ENCODE data around the gene HES3. TPM values are rescaled to one million over a fixed set of nuclear protein-coding genes. Genes with fewer than 3 reads are reported as not detected.
A peak's percentile ranks its signal among the peaks of the same experiment; 100 is the strongest.
"Not testable (repeated sequence)": the region's sequence is repeated elsewhere in the genome, so short reads cannot be mapped to it uniquely, and the experiment has no call there.

Gene HES3
- total RNA-seq, 2 donors from 2014 or later, result not detected

DNA sequence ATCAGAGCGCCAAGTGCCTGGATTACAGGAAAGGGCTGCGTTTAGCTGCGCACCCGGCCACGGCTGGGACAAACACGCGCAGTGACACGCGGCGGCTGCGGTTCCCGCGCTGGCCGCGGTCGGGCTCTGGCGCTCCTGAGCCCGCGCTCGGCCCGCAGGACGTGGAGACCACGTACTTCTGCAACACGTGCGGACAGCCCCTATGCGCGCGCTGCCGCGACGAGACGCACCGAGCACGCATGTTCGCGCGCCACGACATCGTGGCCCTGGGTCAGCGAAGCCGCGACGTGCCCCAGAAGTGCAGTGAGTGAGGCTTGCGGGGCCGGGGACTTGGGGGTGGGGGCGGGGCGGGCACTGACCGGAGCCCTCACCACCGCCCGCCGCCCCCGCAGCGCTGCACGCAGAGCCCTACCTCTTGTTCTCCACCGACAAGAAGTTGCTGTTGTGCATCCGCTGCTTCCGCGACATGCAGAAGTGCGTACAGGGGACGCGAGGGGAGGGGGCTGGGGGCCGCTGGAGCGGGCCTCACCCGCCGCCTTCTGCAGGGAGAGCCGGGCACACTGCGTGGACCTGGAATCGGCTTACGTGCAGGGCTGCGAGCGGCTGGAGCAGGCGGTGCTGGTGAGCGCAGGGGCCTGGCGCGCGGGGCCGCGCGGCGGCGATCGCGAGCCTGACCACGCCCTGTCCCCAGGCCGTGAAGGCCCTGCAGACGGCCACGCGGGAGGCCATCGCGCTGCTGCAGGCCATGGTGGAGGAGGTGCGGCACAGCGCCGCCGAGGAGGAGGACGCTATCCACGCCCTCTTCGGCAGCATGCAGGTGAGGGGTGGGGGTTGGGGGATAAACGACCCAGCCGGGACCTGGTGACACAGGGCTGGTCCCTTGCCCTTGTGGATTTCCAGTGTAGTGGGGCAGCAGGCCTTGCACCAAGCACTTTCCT, 35.0 kb upstream of the HES3 start:
- Mint-ChIP-seq H3K4me3 (peak overlapping the region; percentile 37 to 69), H3K27me3 (ENCODE audit: low read depth) (peaks cover 17% of the 10 kb centered on the region)

DNA sequence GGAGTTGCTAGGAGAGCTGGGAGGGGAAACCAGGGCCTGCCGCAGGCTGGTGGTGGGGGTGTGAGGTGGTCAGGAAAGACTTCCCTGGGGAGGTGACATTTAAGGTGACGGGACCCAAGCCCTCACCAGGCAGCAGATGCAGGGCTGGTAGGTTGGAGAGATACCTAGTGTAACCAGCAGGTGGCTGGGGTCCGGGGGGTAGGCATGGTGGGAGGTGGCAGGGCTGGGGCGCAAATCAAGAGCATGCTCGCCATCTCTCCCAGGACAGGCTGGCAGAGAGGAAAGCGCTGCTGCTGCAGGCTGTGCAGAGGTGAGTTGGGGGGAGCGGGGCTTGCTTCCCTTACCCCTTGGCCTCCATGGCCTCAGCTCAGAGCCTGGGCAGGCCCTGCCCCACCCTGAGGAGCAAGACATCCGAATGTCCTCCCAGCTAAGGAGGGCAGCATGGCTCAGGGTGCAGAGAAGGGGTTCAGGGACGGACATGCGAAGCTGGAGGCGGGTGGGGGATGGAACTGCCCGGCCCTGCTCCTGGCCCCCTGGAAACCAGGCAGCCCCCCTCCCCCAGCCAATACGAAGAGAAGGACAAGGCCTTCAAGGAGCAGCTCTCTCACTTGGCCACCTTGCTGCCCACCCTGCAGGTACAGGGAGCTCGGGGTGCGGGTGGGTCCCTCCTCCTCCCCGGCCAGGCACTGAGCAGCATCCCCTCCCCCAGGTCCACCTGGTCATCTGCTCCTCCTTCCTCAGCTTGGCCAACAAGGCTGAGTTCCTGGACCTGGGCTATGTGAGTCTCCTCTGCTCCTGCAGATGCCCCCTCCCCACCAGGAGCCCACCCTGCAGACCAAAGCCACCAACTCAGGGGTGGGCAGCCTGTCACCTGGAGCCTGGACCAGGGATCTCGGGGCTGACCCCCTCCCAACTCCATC, 34.1 kb upstream of the HES3 start:
- Mint-ChIP-seq H3K4me3 (peak overlapping the region in 1 of 2 donors; percentile 69), H3K36me3 (ENCODE audit: insufficient read depth in 2 of 2) (no peaks in the 10 kb centered on the region), H3K9me3 (no peaks in the 10 kb centered on the region), H3K4me1 (ENCODE audit: low read depth) (peaks cover 5% of the 10 kb centered on the region), H3K27me3 (ENCODE audit: low read depth) (peaks cover 17% of the 10 kb centered on the region), H3K27ac (no peak overlapping the region)
- DNase-seq (peak; percentile 32 to 50), ATAC-seq (replicated peaks in 1 of 2) (no peak)

More for the DNA sequence above, 35.0 kb upstream of the HES3 start:
- H3K4me1 Mint-ChIP-seq (ENCODE audit: low read depth), result peaks cover 5% of the 10 kb centered on the region
- H3K27ac Mint-ChIP-seq, result no peak overlapping the region
- peak; percentile 39 to 53 for DNase-seq
- H3K9me3 Mint-ChIP-seq, result no peaks in the 10 kb centered on the region
- H3K36me3 Mint-ChIP-seq (ENCODE audit: insufficient read depth in 2 of 2), result no peaks in the 10 kb centered on the region
- ATAC-seq (replicated peaks in 1 of 2), result peak; percentile 45 to 50

DNA sequence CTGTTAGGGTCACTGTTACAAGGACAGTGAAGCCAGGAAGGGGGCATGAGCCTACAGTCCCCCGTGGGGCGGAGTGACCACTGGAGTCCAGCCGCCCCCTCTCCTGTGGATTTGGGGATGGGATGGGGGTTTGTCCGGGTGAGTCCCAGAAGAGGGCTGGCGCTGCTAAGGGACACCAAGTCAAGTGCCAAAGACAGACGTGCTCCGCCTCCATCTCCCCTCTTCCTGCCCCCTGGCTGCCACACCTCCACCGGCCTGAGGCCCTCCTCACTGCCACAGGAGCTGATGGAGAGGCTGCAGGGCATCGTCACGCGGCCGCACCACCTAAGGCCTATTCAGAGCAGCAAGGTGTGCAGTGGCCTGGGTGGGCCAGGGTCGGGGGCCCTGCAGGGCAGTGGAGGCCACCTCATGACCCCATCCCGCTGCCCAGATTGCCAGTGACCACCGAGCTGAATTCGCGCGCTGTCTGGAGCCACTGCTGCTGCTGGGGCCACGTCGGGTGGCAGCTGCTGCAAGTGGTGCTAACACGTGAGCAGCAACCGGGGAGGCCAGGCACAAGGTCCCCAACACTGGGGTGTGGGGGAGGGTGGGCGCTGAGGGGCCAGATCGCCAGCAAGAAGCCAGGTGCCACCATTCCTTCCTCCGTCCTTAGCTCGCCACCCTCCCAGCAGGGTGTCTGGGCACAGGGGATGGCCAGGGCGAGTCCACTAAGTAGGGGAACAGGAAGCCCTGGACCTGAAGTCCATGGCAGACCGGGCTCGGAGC, 33.2 kb upstream of the HES3 start:
- no peak overlapping the region for H3K4me3 Mint-ChIP-seq
- H3K9me3 Mint-ChIP-seq, result no peaks in the 10 kb centered on the region
- no peaks in the 10 kb centered on the region for H3K36me3 Mint-ChIP-seq (ENCODE audit: insufficient read depth in 2 of 2)

DNA sequence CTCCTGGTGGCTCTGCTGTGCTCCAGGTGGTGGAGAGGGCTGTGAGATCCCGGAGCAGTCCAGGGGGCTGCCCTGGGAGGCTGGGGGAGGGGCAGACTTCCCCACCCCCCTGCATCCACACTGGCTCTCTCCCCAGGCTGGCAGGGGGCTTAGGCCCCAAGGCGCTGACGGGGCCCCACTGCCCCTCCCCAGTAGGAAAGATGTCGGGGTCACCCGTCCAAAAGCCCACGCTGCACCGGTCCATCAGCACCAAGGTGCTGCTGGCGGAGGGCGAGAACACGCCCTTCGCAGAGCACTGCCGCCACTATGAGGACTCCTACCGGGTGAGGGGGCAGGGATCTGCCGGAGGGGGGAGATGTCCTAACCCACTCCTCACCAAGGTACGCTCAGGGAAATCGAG, 32.2 kb upstream of the HES3 start:
- no peak for DNase-seq
- Mint-ChIP-seq H3K27ac (no peak overlapping the region), H3K4me3 (no peak overlapping the region)

More for the DNA sequence above, 33.2 kb upstream of the HES3 start:
- Mint-ChIP-seq H3K27ac (no peak overlapping the region), H3K4me1 (ENCODE audit: low read depth) (peaks cover 5% of the 10 kb centered on the region), H3K27me3 (ENCODE audit: low read depth) (peaks cover 22% of the 10 kb centered on the region)
- ATAC-seq (replicated peaks in 1 of 2) (no peak), DNase-seq (no peak)

DNA sequence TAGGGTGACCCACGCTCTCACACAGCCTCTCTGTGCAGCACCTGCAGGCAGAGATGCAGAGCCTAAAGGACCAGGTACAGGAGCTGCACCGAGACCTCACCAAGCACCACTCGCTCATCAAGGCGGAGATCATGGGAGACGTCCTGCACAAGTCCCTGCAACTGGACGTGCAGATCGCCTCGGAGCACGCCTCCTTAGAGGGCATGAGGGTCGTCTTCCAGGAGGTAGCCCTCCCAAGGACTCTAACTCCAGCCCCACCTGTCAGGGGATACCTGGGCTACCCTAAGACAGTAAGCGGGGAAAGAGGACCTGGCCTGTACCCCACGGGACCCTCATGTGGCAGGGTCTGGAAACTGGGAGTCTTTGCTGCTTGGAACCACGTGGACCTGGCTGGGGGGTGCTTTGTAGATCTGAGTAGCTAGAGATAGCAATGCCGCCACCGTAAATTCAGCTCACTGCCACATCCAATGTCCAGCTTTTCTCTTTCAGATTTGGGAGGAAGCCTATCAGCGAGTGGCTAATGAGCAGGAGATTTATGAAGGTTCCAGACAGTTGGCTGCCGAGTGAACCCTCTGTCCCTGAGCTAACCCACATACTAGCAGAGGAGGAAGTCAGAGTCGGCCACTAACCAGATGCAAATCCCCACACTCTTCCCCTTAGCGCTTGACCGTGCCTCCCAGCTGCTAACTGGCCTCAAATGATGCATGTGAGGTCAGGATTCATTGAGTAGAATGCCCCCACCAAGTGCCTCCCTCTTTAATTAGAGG, 31.6 kb upstream of the HES3 start:
- DNase-seq (no peak), ATAC-seq (replicated peaks in 1 of 2) (no peak)
- Mint-ChIP-seq H3K36me3 (ENCODE audit: insufficient read depth in 2 of 2) (no peaks in the 10 kb centered on the region), H3K9me3 (no peaks in the 10 kb centered on the region), H3K27me3 (ENCODE audit: low read depth) (peaks cover 22% of the 10 kb centered on the region), H3K4me1 (ENCODE audit: low read depth) (peaks cover 5% of the 10 kb centered on the region), H3K27ac (no peak overlapping the region), H3K4me3 (no peak overlapping the region)

More for the DNA sequence above, 32.2 kb upstream of the HES3 start:
- H3K4me1 Mint-ChIP-seq (ENCODE audit: low read depth), result peaks cover 5% of the 10 kb centered on the region
- H3K9me3 Mint-ChIP-seq, result no peaks in the 10 kb centered on the region
- no peaks in the 10 kb centered on the region for H3K36me3 Mint-ChIP-seq (ENCODE audit: insufficient read depth in 2 of 2)
- no peak for ATAC-seq (replicated peaks in 1 of 2)
- peaks cover 22% of the 10 kb centered on the region for H3K27me3 Mint-ChIP-seq (ENCODE audit: low read depth)

DNA sequence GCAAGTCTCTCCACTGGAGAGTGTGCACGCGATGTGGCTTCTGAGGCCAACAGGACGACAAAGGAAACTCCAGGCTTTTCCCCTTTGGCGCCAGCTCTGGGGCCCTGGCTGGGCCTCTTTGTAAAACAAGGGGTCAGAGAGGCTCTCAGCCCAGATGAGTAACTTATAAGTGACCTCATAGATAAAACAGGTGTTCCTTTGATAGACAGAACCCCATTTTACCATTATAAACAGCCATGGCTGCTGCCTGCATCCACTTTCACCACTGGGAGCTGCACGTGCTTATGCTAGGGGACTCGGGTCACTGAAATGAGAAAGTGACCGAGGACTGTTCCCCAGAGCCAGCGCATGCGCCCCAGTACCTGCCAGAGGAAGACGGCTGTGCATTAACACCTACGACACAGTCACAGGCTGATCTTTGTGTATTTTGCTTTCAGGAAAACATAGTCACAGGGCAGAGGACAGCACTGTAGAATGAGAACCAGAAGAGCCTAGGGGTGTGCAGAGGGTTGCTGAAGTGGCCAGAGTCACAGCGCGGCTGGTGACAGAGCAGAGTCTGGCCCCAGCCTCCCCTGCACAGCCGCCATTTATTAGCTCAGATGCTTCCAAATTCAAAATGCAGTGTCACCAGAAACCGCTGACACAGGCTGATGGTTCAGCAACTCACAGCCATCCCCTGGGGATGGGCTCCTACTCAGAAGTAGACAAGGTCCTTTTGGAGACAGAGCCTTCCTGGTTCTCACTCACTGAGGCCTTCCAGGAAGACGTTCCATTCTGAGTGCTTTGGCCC, 25.4 kb upstream of the HES3 start:
- peaks cover 0 to 9% of the 10 kb centered on the region in 2 donors for H3K36me3 Mint-ChIP-seq (ENCODE audit: insufficient read depth in 2 of 2)
- DNase-seq, result no peak
- no peak overlapping the region for H3K27ac Mint-ChIP-seq
- no peaks in the 10 kb centered on the region for H3K9me3 Mint-ChIP-seq
- no peak for ATAC-seq (replicated peaks in 1 of 2)
- peaks cover 6% of the 10 kb centered on the region for H3K27me3 Mint-ChIP-seq (ENCODE audit: low read depth)
- H3K4me3 Mint-ChIP-seq, result no peak overlapping the region
- no peaks in the 10 kb centered on the region for H3K4me1 Mint-ChIP-seq (ENCODE audit: low read depth)

DNA sequence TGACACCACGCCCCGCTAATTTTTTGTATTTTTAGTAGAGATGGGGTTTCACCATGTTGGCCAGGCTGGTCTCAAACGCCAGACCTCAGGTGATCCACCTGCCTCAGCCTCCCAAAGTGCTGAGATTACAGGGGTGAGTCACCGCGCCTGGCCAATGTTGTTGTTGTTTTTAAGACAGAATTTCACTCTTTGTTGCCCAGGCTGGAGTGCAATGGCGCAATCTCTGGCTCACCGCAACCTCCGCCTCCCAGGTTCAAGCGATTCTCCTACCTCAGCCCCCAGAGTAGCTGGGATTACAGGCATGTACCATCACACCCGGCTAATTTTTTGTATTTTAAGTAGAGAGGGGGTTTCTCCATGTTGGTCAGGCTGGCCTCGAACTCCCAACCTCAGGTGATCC, 24.3 kb upstream of the HES3 start:
- not testable (repeated sequence) for ATAC-seq (replicated peaks in 1 of 2); H3K27ac Mint-ChIP-seq; H3K4me1 Mint-ChIP-seq (ENCODE audit: low read depth); DNase-seq; H3K4me3 Mint-ChIP-seq; H3K27me3 Mint-ChIP-seq (ENCODE audit: low read depth); H3K9me3 Mint-ChIP-seq
- H3K36me3 Mint-ChIP-seq (ENCODE audit: insufficient read depth in 2 of 2), result peaks cover 0 to 16% of the 10 kb centered on the region in 2 donors

DNA sequence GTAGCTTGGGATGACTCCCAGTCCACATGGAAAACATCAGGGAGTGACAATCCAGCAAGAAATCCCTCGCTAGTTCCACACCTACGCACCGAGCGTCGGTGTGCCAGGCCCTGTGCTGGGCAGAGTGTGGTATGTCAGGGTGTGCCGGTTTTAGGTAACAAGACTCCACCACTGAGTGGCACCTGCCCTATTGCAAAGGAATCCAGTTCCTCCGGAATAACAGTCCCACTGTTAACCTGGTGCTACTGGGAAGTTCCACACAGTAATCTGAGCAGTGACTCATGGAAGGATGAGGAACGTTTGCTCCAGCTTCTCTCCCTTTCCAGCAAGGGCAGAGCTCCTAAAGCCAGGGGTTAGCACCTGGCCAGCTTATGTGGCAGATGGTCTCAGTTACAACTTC, 23.7 kb upstream of the HES3 start:
- no peak overlapping the region for H3K4me3 Mint-ChIP-seq
- no peak for ATAC-seq (replicated peaks in 1 of 2)
- H3K9me3 Mint-ChIP-seq, result no peaks in the 10 kb centered on the region
- H3K4me1 Mint-ChIP-seq (ENCODE audit: low read depth), result no peaks in the 10 kb centered on the region
- no peak for DNase-seq
- H3K27me3 Mint-ChIP-seq (ENCODE audit: low read depth), result peaks cover 5% of the 10 kb centered on the region
- H3K36me3 Mint-ChIP-seq (ENCODE audit: insufficient read depth in 2 of 2), result peaks cover 0 to 17% of the 10 kb centered on the region in 2 donors
- no peak overlapping the region for H3K27ac Mint-ChIP-seq

DNA sequence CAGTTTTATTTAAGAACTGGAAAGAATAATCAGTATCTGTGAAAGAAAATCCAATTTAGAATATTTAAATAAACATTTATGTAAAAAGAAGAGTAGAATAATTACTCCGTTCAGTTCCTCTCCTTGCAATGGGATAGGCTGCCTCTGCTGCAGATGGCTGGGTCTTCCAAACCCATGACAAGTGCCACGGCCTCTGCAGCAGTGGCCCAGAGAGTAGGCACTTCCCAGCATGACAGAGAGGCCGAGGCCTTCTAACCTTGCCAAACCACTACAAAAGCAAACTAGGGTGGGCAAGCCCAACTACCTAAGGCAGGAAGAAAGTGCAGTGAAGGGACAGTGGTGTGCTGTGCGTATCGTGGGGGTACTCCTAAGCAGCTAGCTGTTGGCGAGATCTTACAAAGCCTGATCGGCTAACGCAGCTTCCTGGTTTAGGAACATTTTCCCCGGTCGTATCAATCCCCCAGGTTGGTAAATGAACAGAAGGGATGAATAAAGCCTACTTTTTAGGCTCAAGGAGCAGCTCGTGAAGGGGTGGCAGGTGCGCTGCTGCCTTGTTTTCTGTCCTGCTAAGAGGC, 22.7 kb upstream of the HES3 start:
- Mint-ChIP-seq H3K36me3 (ENCODE audit: insufficient read depth in 2 of 2) (peaks cover 0 to 18% of the 10 kb centered on the region in 2 donors), H3K4me1 (ENCODE audit: low read depth) (no peaks in the 10 kb centered on the region), H3K27me3 (ENCODE audit: low read depth) (no peaks in the 10 kb centered on the region), H3K27ac (no peak overlapping the region), H3K4me3 (no peak overlapping the region), H3K9me3 (no peaks in the 10 kb centered on the region)
- ATAC-seq (replicated peaks in 1 of 2), result no peak
- DNase-seq, result no peak

DNA sequence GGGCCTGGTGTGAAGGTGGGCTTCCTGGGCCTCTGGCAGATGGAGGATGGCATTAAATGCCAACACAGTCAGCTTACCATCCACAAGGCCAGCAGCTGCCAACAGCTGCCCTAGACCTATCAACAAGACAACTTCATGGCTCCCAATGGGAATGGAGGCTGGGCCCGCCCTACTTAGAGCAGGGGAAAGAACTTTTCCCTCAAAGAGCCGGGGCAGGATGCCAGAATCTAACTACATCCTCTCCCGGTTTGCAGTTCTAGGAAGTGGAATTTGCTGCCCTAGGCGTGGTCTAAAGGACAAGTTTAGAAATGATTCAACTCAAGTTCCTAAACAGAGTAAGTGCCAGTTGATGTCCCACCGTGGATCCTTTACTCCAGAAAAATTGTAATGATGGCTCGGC, 21.3 kb upstream of the HES3 start:
- DNase-seq, result no peak
- H3K4me3 Mint-ChIP-seq, result no peak overlapping the region
- no peak for ATAC-seq (replicated peaks in 1 of 2)
- no peaks in the 10 kb centered on the region for H3K27me3 Mint-ChIP-seq (ENCODE audit: low read depth)
- H3K27ac Mint-ChIP-seq, result no peak overlapping the region
- H3K36me3 Mint-ChIP-seq (ENCODE audit: insufficient read depth in 2 of 2), result peaks cover 2 to 20% of the 10 kb centered on the region in 2 donors
- H3K9me3 Mint-ChIP-seq, result no peaks in the 10 kb centered on the region
- H3K4me1 Mint-ChIP-seq (ENCODE audit: low read depth), result no peaks in the 10 kb centered on the region

DNA sequence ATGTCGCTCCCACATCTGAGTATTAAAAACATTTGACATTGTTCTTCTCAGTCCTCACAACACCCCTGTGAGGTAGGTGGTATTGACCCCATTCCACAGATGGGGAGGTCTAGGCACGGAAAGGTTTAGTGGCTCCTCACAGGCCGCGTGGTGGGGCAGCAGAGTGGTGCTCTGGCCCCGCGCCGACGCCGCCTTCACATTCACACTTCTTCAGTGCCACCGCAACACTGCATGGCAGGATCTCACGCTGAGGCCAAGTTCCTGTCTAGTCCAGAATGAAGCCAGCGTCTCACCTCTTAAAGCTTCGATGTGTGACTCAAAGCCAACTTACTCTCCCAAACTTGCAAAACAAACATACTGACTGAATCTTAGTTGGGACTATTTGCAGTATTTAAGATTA, 20.4 kb upstream of the HES3 start:
- Mint-ChIP-seq H3K4me3 (no peak overlapping the region), H3K9me3 (no peaks in the 10 kb centered on the region), H3K27me3 (ENCODE audit: low read depth) (no peaks in the 10 kb centered on the region), H3K36me3 (ENCODE audit: insufficient read depth in 2 of 2) (peaks cover 2 to 21% of the 10 kb centered on the region in 2 donors), H3K27ac (no peak overlapping the region), H3K4me1 (ENCODE audit: low read depth) (no peaks in the 10 kb centered on the region)
- DNase-seq (no peak), ATAC-seq (replicated peaks in 1 of 2) (no peak)

Measured in activated T-cell treated with anti-CD3 and anti-CD28 coated beads, Interleukin-2, amount 50 U/mL, for 72 hours (primary cell).